Central memory CD8-positive, alpha-beta T cell (primary cell): ENCODE data around the gene EIPR1.

Experiments
- ATAC-seq: fragments of 150-1000 bp; cut with Tn5 transposase; replicated peaks from 2 replicates; pipeline ENCODE4 v1.10.0; 2022; ENCODE audit warnings: mild to moderate bottlenecking, moderate FRiP score, moderate number of reproducible peaks; ENCODE audit not compliant: poor library complexity, severe bottlenecking; ENCODE audit errors: extremely low read depth
- DNase-seq, 2 donors: peaks; one replicate each; pipeline ENCODE4 v3.0.0; 2021; ENCODE audit warnings: low spot score in 2 of 2
- H3K27ac Mint-ChIP-seq: one replicate; pipeline ENCODE4 v1.8.0; 2022; ENCODE audit warnings: low read depth, mild to moderate bottlenecking, moderate library complexity, mixed read lengths
- H3K27me3 Mint-ChIP-seq: one replicate; pipeline ENCODE4 v1.8.0; 2022; ENCODE audit warnings: mixed read lengths
- H3K36me3 Mint-ChIP-seq: one replicate; pipeline ENCODE4 v1.8.0; 2022; ENCODE audit warnings: mild to moderate bottlenecking, moderate library complexity, mixed read lengths; ENCODE audit not compliant: insufficient read depth
- H3K4me1 Mint-ChIP-seq: one replicate; pipeline ENCODE4 v1.8.0; 2022; ENCODE audit warnings: mixed read lengths
- H3K4me3 Mint-ChIP-seq: one replicate; pipeline ENCODE4 v1.8.0; 2022; ENCODE audit warnings: mild to moderate bottlenecking, moderate library complexity, mixed read lengths
- H3K9me3 Mint-ChIP-seq: one replicate; pipeline ENCODE4 v1.8.0; 2022; ENCODE audit warnings: mixed read lengths

EIPR1 gene

DNA sequence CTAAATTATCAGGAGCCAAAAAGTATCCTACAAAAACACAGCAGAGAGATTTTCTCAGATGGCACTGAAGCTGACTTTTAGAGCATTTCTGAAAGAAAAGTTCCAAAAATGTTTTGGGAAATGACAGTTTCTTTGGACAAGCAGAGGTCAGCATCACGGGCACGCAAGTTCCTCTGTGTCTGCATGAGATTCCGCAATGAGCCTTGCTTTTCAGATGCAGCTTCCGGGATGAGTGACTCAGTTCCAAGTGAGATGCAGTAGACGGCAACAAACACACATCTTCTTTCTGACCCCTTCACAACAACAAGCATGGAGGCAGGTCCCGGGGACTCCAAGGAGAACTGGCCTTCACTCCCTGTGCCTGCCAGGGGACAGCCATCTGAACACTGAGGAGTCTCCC lies 76.6 kb downstream of the EIPR1 start:
- Mint-ChIP-seq H3K4me1 (peaks cover 39% of the 10 kb centered on the region), H3K4me3 (no peak overlapping the region), H3K27ac (no peak overlapping the region), H3K9me3 (no peaks in the 10 kb centered on the region), H3K27me3 (no peaks in the 10 kb centered on the region), H3K36me3 (peaks cover 6% of the 10 kb centered on the region)
- no peak for DNase-seq
- ATAC-seq, result no peak

DNA sequence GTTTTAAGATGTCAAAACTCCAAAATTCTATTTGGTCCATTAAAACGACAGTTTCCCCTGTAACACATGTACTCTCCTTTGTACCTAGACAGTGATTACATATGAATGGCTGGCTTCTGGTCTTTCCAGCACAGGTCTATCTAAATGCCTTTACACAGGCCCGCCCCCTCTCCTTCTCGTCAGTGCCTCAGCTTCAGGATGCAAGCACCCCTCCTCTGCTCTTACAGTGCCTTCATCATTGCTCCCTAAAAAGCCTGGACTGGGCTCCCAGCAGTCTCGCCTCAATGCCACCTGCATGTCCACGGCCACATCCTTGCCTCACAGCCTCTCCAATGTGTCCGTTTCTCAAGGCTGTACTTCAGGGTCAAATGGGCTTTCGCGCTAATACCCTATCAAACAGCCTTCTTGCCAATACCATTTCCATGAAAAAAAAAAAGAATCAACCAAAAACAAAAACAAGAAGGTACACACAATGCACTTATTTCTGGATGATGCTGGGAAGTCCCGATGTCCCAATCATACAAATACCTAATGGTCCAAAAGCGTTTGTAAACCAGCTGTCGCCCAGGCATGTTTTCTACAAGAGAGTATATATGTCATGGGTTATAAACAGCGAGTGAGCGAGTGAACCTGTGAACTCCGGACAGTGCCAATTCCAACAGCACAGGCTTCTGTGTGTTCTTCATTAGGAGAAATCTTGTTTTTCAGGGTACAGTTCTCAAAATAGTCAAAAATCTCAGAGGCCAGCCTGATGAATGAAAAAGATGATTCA lies 77.2 kb downstream of the EIPR1 start:
- DNase-seq (no peak), ATAC-seq (no peak)
- peaks cover 33% of the 10 kb centered on the region for H3K4me1 Mint-ChIP-seq
- H3K4me3 Mint-ChIP-seq, result no peak overlapping the region
- no peaks in the 10 kb centered on the region for H3K27me3 Mint-ChIP-seq
- no peak overlapping the region for H3K27ac Mint-ChIP-seq
- H3K9me3 Mint-ChIP-seq, result no peaks in the 10 kb centered on the region
- H3K36me3 Mint-ChIP-seq, result peaks cover 6% of the 10 kb centered on the region

DNA sequence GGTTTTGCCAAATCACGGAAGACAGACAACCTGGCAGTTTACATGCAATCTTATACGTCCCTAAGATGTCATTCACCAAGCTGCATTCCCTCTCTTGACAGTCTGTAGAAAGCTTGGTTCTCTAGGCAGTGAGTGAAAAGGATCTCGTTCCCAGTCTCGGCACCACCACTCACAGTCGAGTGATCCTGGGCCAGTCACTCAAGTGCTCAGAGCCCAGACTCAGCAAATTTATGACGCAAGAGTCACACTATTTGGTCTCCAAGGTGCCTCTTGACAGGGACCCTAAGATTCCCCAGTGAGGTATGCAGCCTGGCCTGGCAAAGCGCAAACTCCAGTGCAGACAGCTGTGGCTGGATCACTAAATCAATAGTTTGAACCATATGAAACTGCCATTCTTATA lies 77.9 kb downstream of the EIPR1 start:
- no peak for ATAC-seq
- Mint-ChIP-seq H3K9me3 (no peaks in the 10 kb centered on the region), H3K27ac (no peak overlapping the region), H3K4me3 (no peak overlapping the region), H3K36me3 (peaks cover 6% of the 10 kb centered on the region), H3K27me3 (no peaks in the 10 kb centered on the region), H3K4me1 (peaks cover 28% of the 10 kb centered on the region)
- DNase-seq, result no peak

DNA sequence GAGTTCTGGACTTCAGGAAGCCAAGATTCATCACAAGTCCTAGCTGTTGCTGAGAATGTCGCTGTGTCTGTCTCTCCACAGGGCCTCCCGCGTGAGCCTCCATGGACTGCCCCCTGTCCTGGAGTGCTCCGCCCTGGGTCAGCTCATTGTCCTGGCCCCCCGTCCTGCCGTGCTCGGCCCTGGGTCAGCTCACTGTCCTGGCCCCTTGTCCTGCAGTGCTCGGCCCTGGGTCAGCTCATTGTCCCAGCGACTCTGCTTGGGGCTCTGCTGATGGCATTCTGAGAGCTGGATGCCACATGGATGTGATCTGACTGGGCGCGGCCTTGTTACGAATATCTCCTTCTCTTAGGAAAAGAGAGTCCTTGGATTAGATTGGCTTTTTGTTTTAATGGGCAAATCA lies 78.5 kb downstream of the EIPR1 start:
- no peak for ATAC-seq
- no peak for DNase-seq
- Mint-ChIP-seq H3K4me3 (no peak overlapping the region), H3K27ac (no peak overlapping the region), H3K27me3 (no peaks in the 10 kb centered on the region), H3K36me3 (peaks cover 6% of the 10 kb centered on the region), H3K4me1 (peaks cover 24% of the 10 kb centered on the region), H3K9me3 (no peaks in the 10 kb centered on the region)

DNA sequence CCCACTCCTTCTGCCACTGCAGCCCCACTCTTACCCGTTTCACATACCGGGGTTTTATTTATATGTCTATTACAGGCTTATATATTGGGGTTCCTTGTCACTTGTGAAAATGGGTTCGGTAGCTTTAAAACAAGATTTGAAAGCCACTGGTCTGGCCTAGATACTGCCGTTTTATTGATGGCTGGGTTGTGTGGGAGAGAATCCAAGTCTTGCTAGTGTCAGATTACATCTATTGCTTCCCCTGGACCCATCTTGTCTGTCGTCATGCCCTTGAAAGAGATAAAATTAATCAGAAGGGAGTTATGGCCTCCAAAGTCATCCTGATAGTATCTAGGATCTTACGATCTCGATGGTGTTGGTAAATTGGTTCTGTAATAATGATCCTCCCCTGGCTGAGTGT lies 79.4 kb downstream of the EIPR1 start:
- Mint-ChIP-seq H3K27me3 (no peaks in the 10 kb centered on the region), H3K4me1 (peaks cover 14% of the 10 kb centered on the region), H3K4me3 (no peak overlapping the region), H3K36me3 (peaks cover 6% of the 10 kb centered on the region), H3K9me3 (no peaks in the 10 kb centered on the region), H3K27ac (no peak overlapping the region)
- ATAC-seq (no peak), DNase-seq (no peak)

DNA sequence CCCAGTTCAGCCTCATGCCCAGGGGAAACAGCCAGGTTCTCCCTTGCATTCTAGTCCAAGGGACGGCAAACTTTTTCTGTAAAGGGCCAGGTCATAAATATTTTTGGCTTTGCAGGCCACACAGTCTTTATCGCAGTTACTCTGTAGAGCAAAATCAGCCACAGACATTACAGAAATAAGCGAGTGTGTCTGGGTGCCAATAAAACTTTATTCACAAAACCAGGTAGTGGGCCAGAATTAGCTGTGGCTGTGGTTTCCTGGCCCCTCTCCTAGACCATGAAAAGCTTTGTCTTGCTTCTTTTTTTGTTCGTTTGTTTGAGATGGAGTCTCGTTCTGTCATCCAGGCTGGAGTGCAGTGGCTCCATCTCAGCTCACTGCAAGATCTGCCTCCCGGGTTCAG lies 80.1 kb downstream of the EIPR1 start:
- H3K9me3 Mint-ChIP-seq, result no peaks in the 10 kb centered on the region
- H3K4me3 Mint-ChIP-seq, result no peak overlapping the region
- H3K36me3 Mint-ChIP-seq, result peaks cover 4% of the 10 kb centered on the region
- no peak for ATAC-seq
- peaks cover 8% of the 10 kb centered on the region for H3K4me1 Mint-ChIP-seq
- no peaks in the 10 kb centered on the region for H3K27me3 Mint-ChIP-seq
- DNase-seq, result no peak
- H3K27ac Mint-ChIP-seq, result no peak overlapping the region

DNA sequence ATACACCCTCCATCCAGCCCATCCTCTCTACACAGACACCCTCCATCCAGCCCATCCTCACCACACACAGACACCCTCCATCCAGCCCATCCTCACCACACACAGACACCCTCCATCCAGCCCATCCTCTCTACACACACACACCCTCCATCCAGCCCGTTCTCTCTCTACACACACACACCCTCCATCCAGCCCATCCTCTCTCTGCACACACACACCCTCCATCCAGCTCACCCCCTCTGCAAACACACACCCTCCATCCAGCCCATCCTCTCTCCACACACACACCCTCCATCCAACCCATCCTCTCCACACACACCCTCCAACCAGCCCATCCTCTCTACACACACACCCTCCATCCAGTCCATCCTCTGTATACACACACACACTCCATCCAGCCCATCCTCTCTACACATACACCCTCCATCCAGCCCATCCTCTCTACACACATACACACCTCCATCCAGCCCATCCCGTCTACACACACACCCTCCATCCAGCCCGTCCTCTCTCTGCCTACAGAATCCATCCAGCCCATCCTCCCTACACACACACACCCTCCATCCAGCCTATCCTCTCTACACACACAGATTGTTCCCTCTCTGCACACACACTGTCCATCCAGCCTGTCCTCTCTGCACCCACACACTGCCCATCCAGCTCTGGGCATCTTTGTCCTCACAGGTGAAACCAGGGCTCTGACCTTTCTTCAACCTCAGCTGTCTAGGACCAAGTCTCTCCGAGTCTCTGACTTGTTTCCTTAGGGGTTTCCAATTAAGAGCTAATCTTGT lies 81.2 kb downstream of the EIPR1 start:
- Mint-ChIP-seq H3K27ac (no peak overlapping the region), H3K36me3 (peaks cover 4% of the 10 kb centered on the region), H3K9me3 (no peaks in the 10 kb centered on the region), H3K4me1 (peaks cover 11% of the 10 kb centered on the region), H3K4me3 (no peak overlapping the region), H3K27me3 (no peaks in the 10 kb centered on the region)
- ATAC-seq, result no peak
- DNase-seq, result no peak

DNA sequence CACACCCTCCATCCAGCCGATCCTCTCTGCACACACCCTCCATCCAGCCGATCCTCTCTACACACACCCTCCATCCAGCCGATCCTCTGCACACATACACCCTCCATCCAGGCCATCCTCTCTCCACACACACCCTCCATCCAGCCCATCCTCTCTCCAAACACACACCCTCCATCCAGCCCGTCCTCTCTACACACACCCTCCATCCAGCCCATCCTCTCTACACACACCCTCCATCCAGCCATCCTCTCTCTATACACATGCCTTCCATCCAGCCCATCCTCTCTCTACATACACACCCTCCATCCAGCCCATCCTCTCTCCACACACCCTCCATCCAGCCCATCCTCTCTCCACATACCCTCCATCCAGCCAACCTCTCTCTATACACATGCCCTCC lies 83.1 kb downstream of the EIPR1 start:
- no peak overlapping the region for H3K4me3 Mint-ChIP-seq
- H3K4me1 Mint-ChIP-seq, result peaks cover 14% of the 10 kb centered on the region

DNA sequence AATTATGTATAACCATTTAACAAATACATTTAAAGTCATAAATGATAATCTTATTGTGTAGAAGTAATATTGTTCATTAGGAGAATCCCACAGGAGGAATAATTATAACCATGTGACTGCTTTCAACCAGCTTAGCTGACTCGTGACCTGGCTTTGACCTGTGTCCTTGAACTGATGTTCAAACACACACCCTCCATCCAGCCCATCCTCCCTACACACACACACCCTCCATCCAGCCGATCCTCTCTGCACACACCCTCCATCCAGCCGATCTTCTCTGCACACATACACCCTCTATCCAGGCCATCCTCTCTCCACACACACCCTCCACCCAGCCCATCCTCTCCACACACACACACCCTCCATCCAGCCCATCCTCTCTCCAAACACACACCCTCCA lies 83.5 kb downstream of the EIPR1 start:
- ATAC-seq (no peak), DNase-seq (no peak)
- H3K4me1 Mint-ChIP-seq, result peaks cover 18% of the 10 kb centered on the region
- no peaks in the 10 kb centered on the region for H3K27me3 Mint-ChIP-seq
- H3K27ac Mint-ChIP-seq, result no peak overlapping the region
- H3K4me3 Mint-ChIP-seq, result no peak overlapping the region
- H3K9me3 Mint-ChIP-seq, result no peaks in the 10 kb centered on the region
- H3K36me3 Mint-ChIP-seq, result no peaks in the 10 kb centered on the region

More for the DNA sequence above, 83.1 kb downstream of the EIPR1 start:
- H3K27ac Mint-ChIP-seq, result no peak overlapping the region
- no peak for ATAC-seq
- DNase-seq, result no peak
- H3K36me3 Mint-ChIP-seq, result no peaks in the 10 kb centered on the region
- H3K27me3 Mint-ChIP-seq, result no peaks in the 10 kb centered on the region
- no peaks in the 10 kb centered on the region for H3K9me3 Mint-ChIP-seq

DNA sequence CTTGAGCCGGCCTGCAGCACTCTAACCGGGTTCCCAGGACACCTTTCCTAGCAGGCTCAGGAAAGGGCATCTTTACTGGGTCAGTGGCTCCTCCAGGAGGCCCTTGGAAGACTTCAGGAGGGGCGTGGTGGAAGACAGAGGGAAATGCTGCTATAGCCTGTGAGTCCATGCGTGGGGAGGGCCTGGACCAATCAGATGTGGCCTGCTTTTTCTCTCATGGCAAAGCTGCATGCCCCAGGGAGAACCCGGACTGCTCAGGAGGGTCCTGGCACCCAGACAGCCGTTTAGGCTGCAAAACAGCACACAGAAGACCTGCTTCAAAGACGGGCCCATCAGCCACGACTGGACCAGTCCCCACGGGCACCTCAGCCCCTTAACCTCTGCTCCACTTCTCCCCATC lies 84.4 kb downstream of the EIPR1 start:
- Mint-ChIP-seq H3K36me3 (no peaks in the 10 kb centered on the region), H3K27me3 (no peaks in the 10 kb centered on the region), H3K4me3 (no peak overlapping the region), H3K9me3 (no peaks in the 10 kb centered on the region), H3K4me1 (peaks cover 21% of the 10 kb centered on the region), H3K27ac (no peak overlapping the region)
- ATAC-seq (no peak), DNase-seq (no peak)

DNA sequence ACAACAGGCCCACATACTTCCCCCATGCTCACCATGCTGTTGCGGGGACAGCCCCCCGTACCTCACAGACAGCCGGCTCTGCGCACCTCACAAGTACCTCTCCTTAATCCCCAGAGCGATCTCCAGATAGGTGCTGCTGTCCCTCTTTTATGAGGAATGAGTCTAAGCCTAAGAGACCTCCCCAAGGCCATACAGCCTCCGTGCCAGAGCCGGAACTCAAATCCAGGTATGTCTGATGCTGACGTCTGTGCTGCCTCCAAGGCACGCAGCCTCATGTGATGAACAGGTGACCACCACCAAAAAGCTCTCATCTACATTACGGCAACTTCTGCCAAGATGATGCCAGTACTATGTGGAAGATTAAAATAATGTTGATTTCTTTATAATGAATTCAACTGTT lies 85.2 kb downstream of the EIPR1 start:
- peaks cover 25% of the 10 kb centered on the region for H3K4me1 Mint-ChIP-seq
- H3K9me3 Mint-ChIP-seq, result peaks cover 2% of the 10 kb centered on the region
- no peak overlapping the region for H3K27ac Mint-ChIP-seq
- H3K27me3 Mint-ChIP-seq, result no peaks in the 10 kb centered on the region
- ATAC-seq, result no peak
- H3K36me3 Mint-ChIP-seq, result no peaks in the 10 kb centered on the region
- no peak overlapping the region for H3K4me3 Mint-ChIP-seq
- no peak for DNase-seq

DNA sequence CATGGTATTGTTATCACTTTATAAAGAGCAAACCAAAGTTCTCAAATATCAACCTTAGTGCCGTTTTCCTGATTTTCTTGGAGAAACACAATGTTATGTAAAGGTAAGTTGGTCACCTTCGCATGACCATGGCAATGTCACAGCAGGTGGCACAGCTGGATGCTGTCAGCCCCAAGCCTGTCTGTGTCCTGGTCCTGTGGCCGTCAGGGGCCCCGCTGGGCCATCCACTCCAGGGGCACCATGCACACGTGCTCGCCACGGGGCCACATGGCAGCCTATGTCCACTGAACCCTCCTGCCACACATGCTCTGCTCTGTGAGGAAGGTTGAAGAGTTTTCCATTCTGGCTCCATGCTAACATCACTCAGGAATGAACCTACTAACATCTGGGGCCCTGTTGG lies 85.9 kb downstream of the EIPR1 start:
- DNase-seq (no peak), ATAC-seq (no peak)
- no peak overlapping the region for H3K4me3 Mint-ChIP-seq
- peaks cover 8% of the 10 kb centered on the region for H3K9me3 Mint-ChIP-seq
- H3K4me1 Mint-ChIP-seq, result peaks cover 31% of the 10 kb centered on the region
- H3K27me3 Mint-ChIP-seq, result no peaks in the 10 kb centered on the region
- H3K36me3 Mint-ChIP-seq, result peaks cover 3% of the 10 kb centered on the region
- H3K27ac Mint-ChIP-seq, result no peak overlapping the region

DNA sequence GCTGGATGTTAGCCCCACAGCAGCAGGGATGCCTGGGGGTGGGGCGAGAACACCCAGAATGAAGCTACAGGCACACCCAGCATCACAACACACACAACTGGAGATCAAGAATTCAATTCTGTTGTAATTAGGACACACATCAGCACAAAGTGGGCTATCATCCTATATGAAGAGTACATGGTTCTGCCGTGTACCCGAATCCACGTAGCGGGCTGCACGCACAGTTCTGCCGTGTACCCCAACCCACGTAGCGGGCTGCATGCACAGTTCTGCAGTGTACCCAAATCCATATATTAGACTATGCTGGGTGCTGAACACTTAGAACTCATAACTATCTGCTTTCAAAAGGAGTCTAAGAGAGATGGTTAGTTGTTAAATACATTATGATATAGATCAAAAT lies 86.5 kb downstream of the EIPR1 start:
- Mint-ChIP-seq H3K4me1 (peaks cover 32% of the 10 kb centered on the region), H3K27ac (no peak overlapping the region), H3K27me3 (no peaks in the 10 kb centered on the region), H3K36me3 (peaks cover 3% of the 10 kb centered on the region), H3K9me3 (peaks cover 8% of the 10 kb centered on the region), H3K4me3 (no peak overlapping the region)
- DNase-seq, result no peak
- ATAC-seq, result no peak
